GM12875 (cell line): Measurements from ENCODE around the gene NMBR.

Source experiments
- H3K4me3 ChIP-seq: one replicate; pipeline ENCODE4 v1.5.1; 2011; ENCODE audit warnings: low read depth, low read length, control low read depth
- TF ChIP-seq, protein P1 (sequence below): IDR thresholded peaks from 2 replicates; pipeline ENCODE4 v1.5.1; 2011; ENCODE audit warnings: low read depth, mild to moderate bottlenecking, control low read depth, inconsistent platforms, low read length, moderate library complexity, borderline replicate concordance; ENCODE audit not compliant: insufficient read depth

Gene NMBR

GRCh38 chr6:142185641-142186040 lies 38.7 kb upstream of the NMBR start:
- TF ChIP-seq, protein P1, sequence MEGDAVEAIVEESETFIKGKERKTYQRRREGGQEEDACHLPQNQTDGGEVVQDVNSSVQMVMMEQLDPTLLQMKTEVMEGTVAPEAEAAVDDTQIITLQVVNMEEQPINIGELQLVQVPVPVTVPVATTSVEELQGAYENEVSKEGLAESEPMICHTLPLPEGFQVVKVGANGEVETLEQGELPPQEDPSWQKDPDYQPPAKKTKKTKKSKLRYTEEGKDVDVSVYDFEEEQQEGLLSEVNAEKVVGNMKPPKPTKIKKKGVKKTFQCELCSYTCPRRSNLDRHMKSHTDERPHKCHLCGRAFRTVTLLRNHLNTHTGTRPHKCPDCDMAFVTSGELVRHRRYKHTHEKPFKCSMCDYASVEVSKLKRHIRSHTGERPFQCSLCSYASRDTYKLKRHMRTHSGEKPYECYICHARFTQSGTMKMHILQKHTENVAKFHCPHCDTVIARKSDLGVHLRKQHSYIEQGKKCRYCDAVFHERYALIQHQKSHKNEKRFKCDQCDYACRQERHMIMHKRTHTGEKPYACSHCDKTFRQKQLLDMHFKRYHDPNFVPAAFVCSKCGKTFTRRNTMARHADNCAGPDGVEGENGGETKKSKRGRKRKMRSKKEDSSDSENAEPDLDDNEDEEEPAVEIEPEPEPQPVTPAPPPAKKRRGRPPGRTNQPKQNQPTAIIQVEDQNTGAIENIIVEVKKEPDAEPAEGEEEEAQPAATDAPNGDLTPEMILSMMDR: no peak
- H3K4me3 ChIP-seq: no peak overlapping the region

DNA sequence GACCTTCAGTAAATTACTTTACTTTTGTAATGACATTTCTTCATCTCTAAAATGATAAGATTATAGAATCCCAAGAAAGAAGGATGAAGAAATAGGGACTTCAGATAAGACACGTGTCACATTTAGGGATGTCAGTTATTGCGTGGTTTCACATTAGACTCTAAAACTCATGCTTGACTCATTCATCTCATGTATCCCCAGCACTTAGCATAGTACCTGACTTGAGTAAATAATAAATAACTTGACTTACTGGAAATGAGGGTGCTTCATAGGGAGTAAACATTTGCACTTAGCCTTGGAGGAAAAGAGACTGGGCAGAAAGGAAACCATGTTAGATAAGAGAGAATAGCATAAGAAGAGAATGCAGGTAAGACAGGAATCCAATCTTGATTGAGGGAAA lies 37.4 kb upstream of the NMBR start:
- TF ChIP-seq, protein P1: no peak
- H3K4me3 ChIP-seq: no peak overlapping the region

GRCh38 chr6:142183351-142183750 lies 36.4 kb upstream of the NMBR start:
- TF ChIP-seq, protein P1: no peak
- no peak overlapping the region for H3K4me3 ChIP-seq

DNA sequence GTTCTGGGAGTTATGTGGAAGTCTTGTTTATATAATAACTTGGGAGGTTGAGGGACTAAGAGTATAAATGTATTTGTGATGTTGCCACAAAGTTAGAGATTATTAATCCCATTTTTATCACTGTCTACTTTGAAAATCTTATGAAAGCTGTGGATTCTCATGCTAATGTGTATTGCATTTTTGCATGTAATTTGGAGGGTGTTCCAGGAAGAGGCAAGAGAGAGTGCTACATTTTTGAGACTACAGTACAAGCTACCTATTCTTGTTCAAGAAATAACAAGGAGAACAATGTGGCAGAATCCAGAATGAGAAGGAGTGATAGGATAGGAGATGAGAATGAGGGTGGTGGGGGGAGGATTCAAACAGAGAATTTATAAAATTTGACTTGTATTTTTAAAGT lies 35.1 kb upstream of the NMBR start:
- no peak overlapping the region for H3K4me3 ChIP-seq
- TF ChIP-seq, protein P1: no peak

GRCh38 chr6:142178129-142178528 lies 31.2 kb upstream of the NMBR start:
- TF ChIP-seq, protein P1: no peak
- no peak overlapping the region for H3K4me3 ChIP-seq

DNA sequence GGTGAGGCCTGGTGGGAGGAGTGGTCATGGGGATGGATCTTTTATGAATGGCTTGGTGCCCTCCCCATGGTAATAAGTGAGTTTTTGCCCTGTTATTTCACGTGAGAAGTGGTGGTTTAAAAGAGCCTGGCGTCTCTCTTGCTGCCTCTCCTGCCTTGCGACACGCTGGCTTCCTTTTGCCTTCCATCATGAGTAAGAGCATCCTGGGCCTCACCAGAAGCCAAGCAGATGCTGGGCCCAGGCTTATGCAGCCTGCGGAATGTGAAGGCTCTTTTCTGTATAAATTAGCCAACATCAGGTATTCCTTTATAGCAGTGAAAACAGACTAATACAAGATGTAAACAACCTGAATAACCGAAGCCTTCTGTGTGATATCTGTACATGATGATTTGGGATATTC lies 27.8 kb upstream of the NMBR start:
- TF ChIP-seq, protein P1: no peak
- no peak overlapping the region for H3K4me3 ChIP-seq

DNA sequence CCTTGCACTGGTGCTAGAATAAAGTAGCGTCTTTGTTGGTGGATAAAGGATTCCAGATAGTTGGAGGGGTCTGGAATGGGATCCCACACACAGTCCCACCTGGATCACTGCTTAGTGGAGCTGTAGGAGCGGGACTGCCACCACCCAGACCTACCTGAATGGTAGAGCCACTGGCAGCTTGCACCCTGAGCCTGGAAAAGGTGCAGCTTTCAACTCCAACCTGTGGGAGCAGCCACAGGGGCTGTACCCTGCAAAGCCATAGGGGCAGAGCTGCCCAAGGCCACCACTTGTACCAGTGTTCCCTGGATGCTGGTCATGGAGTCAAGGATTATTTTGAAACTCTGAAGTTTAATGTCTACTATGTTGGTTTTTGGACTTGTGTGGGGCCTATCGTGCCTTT lies 27.1 kb upstream of the NMBR start:
- TF ChIP-seq, protein P1: no peak
- H3K4me3 ChIP-seq: no peak overlapping the region
